Amygdala (tissue), 56 donors: ENCODE measurements around the gene ATP2C2.
A peak's percentile ranks its signal among the peaks of the same experiment; 100 is the strongest.
"Not testable (repeated sequence)": the region's sequence is repeated elsewhere in the genome, so short reads cannot be mapped to it uniquely, and the experiment has no call there.

Source experiments
- DNase-seq, 56 donors: peaks; one replicate each; lab custom pipeline; 2025; lab: John Stamatoyannopoulos, UW

Gene ATP2C2

GRCh38 chr16:84391151-84392030, 23.1 kb downstream of the ATP2C2 start:
- DNase-seq, result peak in 36 of 56 donors; percentile 5 to 74 (median 42)

DNA sequence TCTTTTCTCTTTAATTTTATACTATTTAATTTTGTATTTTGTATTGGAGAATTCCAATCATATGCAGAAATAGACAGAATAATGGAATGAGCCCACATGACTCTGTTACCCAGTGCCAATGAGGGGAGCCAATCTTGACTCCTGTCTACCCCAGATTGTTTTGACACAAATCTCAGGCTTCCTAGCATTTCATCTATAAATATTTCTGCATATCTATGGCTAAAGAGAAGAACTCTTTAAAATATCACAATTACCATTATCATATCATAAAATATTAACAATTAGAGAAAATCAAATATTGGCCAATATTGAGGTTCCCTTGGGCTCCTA, 23.7 kb downstream of the ATP2C2 start:
- no peak for DNase-seq

DNA sequence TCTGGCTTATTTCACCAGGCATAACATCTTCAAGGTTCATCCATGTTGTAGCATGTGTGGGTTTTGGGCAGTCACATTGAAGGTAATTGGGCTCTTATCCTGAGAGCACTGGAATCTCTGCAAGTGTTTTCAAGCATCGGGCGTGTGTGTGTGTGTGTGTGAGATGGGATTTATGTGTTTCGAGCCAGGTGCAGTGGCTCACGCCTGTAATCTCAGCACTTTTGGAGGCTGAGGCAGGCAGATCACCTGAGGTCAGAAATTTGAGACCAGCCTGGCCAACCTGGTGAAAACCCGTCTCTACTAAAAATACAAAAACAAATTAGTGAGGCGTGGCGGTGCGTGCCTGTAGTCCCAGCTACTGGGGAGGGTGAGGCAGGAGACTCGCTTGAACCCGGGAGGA, 27.7 kb downstream of the ATP2C2 start:
- DNase-seq, result not testable (repeated sequence)

DNA sequence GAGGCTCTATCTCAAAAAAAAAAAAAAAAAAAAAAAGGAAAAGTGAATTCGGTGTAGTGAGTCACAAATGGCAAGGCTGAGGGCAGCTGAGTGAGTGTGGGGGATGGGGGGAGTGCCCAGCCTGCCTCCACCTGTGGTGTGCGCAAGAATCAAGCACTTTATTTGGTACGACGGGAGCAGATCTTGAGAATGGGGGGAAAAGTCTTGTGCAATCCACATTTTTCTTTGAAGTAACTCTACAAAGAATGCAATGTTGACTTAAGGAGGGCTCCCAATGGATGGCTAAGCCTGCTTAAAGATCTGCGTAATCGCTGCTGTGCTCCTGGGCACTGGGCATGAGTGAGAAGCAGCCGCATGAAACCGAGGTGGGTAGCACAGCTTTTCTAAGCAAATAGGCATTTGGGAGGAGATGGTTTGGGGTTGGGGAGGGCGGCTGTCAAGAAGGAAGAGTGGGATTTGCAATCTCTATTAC, 28.2 kb downstream of the ATP2C2 start:
- DNase-seq, result no peak

- no peak for DNase-seq
Observed at GRCh38 chr16:84397090-84397489, 28.8 kb downstream of the ATP2C2 start.

DNA sequence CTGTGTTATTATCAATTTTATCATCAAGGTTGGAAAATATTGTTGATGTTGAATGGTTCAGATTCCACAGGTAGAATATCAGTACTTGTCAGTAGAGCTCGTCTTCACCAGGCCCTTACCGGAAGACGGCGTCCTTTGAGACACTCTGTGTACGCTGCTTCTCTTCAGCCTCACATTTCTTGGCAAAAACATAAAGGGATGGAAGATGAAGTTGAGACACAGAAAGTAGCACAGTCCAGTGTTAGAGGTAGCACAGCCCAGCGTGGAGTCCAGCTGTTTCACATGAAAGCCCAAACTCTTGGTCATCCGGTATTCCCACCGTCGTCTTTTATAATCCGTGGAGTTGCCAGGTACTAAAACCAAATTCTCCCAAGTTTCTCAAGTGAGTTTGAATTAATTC, 30.4 kb downstream of the ATP2C2 start:
- no peak for DNase-seq

DNA sequence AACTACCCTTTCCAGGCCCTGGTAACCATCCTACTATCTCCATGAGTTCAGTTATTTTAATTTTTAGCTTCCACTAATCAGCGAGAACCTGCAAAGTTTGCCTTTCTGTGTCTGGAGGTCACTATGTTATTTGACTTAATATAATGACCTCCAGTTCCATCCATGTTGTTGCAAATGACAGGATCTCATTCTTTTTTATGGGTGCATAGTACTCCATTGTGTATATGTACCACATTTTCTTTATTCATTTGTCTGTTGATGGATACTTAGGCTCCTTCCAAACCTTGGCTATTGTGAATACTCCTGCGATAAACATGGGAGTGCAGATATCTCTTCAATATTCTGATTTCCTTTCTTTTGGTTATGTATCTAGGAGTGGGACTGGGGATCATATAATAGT, 31.6 kb downstream of the ATP2C2 start:
- DNase-seq, result not testable (repeated sequence)

DNA sequence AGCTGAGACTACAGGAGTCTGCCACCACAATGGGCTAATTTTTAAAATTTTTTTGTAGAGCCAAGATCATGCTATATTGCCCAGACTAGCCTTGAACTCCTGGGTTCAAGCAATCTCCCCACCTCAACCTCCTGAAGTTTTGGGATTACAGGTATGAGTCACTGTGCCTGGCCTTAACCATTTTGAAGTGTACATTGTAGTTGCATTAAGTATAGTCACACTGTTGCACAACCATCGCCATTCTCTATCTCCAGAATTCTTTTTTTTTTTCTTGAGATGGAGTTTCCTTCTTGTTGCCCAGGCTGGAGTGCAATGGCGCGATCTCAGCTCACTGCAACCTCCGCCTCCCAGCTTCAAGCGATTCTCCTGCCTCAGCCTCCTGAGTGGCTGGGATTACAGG, 35.1 kb downstream of the ATP2C2 start:
- DNase-seq, result not testable (repeated sequence)

DNA sequence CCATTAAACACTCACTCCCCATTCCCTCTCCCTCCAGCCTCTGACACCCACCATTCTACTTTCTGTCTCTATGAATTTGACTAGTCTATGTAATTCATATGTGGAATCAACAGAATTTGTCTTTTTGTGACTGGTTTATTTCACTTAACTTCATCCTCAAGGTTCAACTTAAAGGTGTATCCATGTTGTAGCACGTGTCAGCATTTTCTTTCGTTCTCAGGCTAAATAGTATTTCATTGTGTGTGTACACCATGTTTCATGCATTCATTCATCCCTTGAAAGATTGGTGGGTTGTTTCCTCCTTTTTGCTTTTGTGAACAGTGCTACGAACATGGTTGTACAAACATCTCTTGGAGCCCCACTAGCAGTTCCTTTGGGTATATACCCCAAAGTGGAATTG, 36.0 kb downstream of the ATP2C2 start:
- no peak for DNase-seq

DNA sequence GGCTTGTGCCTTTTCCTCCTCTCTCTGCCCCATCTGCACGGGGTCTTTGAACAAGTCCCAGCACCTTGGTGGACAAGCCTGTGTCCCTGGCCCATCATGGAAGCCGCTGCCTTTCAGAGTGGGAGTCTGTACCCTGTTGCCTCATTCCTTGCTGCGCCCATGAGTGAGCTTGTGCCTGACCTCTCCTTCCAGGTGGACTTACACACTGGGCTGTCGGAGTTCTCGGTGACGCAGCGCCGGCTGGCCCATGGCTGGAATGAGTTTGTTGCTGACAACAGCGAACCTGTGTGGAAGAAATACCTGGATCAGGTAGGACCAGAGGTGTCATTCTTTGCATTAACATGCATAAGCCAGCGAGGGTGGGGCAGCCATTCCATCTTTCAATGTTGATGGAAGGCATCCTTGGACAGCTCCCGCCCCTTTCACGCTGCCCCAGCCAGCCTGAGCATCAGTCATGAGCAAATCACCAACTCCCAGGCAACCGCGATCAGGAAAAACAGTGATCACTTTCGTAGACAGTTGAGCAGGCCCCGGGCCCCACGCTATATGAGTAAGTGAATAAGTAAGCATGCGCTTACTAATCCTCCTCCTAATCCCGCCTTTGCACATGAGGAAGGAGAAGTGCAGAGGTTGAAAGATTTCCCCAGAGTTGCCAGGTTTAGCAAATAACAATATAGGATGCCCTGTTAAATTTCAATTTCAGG, 36.8 kb downstream of the ATP2C2 start:
- DNase-seq, result no peak

DNA sequence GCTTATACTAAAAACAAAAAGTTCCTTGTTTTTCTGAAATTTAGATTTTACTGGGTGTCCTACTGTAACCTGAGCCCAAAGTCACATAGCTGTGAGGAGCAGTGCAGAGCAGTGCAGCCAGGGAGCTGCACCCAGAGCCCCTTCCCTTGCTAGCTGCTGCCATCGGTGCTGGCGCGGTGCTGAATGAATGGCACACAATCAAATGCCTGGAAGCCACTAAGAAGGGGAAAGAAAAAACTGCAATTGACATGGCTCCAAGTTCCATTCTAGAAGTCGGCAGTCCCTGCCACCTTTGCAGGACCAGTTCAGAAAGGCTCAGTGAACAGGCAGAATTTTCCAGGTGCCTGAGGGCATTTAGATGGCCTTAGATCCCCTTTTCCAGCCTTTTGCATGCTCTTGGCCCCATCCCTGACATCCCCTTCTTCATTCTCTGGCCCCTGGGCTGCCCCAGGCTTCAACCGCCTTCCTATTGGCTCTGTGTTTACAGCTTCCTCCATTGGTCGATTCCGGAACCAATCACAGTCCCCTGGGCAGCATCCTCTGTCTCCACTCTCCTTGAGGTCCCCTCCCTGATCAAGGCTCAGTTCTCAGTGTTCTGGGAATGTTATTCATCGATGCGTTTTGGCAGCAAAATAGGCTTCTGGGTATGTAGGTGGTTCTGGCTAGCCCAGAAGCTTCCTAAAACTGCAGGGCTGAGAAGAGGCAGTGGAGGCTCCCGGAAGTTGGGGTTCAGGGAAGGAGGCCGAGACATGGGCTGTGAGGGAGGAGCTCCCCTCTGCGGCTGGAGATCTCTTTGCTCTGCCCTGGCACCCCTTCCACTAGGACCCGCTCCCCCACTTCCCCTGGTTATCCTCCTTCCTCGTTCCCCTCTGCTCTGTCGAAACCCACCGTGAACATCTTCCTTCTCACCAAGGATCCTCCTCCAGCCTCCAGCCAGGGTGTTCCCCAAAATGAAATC, 37.9 kb downstream of the ATP2C2 start:
- DNase-seq, result peak; percentile 43 to 91 (median 75)

DNA sequence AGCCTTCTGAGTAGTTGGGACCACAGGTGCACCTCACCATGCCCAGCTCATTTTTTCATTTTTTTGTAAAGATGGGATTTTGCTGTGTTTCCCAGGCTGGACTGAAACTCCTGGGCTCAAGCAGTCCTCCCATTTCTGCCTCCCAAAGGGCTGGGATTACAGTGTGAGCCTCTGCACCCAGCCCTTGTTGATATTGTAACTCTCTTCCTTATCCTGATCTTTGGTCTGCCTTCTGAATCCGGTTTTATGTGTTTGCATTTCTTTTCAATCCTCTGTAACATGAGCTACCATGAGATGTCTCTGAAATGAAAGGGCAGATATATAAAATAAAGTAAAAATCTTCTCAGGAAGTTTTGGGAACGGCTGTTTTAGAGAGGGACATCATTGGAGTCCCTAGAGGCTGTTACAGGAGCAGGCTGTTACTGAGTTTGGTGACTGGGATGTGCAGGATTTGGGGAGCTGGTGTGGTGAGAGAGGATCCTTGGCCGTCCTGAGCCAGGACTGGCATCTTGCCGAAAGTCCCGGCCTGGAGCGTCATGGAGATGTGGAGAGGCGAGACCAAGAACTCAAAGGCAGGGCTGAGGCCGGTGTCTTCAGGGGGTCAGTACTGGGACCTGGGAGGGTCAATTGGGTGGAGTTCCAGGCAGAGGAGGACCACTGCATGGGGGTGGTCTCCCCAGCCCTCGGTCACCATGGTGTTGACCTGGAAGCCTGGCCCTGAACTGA, 39.4 kb downstream of the ATP2C2 start:
- no peak for DNase-seq

- DNase-seq, result no peak
Observed at GRCh38 chr16:84408314-84408690, 40.0 kb downstream of the ATP2C2 start.

- no peak for DNase-seq
Observed at GRCh38 chr16:84408856-84409255, 40.5 kb downstream of the ATP2C2 start.

- DNase-seq, result no peak
Observed at GRCh38 chr16:84410361-84411138, 42.2 kb downstream of the ATP2C2 start.

- no peak for DNase-seq
Observed at GRCh38 chr16:84411768-84412167, 43.4 kb downstream of the ATP2C2 start.

- no peak for DNase-seq
Observed at GRCh38 chr16:84412262-84412661, 43.9 kb downstream of the ATP2C2 start.

DNA sequence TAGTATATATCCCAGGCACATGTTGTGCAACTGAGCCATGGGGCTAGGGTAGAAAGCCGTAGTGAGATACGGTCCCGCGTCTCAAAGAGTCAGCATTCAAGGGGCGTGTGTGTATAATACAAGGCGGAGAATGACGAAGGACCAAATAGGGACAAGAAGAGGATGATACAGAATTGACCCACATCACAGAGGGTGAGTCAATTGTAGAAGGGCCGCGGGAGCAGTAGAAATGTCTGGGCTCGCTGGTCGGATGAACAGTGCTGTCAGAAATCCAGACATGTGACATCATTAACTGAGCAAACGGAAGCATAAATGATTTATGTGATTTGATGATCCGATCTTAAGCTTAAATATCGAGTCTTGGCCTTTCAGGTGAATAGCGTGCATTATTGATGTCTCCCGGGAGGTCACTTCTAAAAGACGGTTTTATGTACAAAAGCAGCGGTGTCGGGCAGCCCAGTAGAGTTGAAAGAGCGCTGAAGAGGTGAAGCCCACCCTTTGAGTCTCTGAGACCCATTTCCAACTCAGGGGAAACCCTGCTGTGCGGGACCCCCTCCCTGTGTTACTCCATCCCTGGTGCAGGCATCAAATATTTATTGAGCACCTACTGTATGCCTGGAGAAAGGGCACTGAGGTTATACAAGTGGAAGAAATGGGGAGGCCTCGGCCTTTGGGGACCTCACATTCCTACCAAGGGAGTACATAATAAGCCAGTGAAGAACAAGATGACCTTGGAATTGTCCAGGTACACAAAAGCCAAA, 45.1 kb downstream of the ATP2C2 start:
- DNase-seq, result no peak
